PC-3 (cell line): Measurements from ENCODE around the gene CACNA1E. TPM values are rescaled to one million over a fixed set of nuclear protein-coding genes. Genes with fewer than 3 reads are reported as not detected.

Experiments
- ATAC-seq: fragments of 200-7000 bp; cut with Tn5 transposase; 2 replicates; pipeline ENCODE4 v1.9.1; 2020; ENCODE audit warnings: mild to moderate bottlenecking, moderate library complexity
- BruUV-seq: library from RNA; stranded (reverse); fragments of 400-500 nt; replicated peaks from 2 replicates; lab custom pipeline; 2021; lab: Mats Ljungman, UMichigan
- CTCF ChIA-PET: fragments of 300-600 bp; sonication (Branson Sonifier 250); formaldehyde crosslinking; loops from one replicate; lab custom pipeline; 2022; ENCODE audit warnings: antibody characterized with exemption; lab: Charles Lee
- POLR2A ChIA-PET: fragments of 300-600 bp; sonication (Branson Sonifier 250); formaldehyde crosslinking; loops from one replicate; lab custom pipeline; 2022; ENCODE audit warnings: antibody characterized with exemption; ENCODE audit not compliant: unreplicated experiment; lab: Charles Lee
- DNase-seq: peaks from one replicate; pipeline ENCODE4 v3.0.0-alpha.2; 2015
- H2AFZ ChIP-seq: fragments of 300-600 bp; sonication (generic); 2 replicates; pipeline ENCODE4 v1.6.0; 2016; ENCODE audit warnings: antibody characterized with exemption, low read length
- H3F3A ChIP-seq: fragments of 300-600 bp; sonication (generic); one replicate; pipeline ENCODE4 v1.6.0; 2017; ENCODE audit warnings: antibody characterized with exemption, low read length, control low read depth, mild to moderate bottlenecking; ENCODE audit not compliant: unreplicated experiment
- H3K27ac ChIP-seq: fragments of 300-600 bp; sonication (generic); 2 replicates; pipeline ENCODE4 v1.5.1; 2016; ENCODE audit warnings: mild to moderate bottlenecking, low read length
- H3K27me3 ChIP-seq: fragments of 300-600 bp; sonication (generic); 2 replicates; pipeline ENCODE4 v1.6.1; 2016; ENCODE audit warnings: low read length, mixed read lengths
- H3K36me3 ChIP-seq: fragments of 300-600 bp; sonication (generic); 2 replicates; pipeline ENCODE4 v1.6.1; 2016; ENCODE audit warnings: low read depth, mixed run types, low read length, mixed read lengths
- H3K4me1 ChIP-seq: fragments of 300-600 bp; sonication (generic); 2 replicates; pipeline ENCODE4 v1.5.1; 2016; ENCODE audit warnings: low read length; ENCODE audit not compliant: insufficient read depth
- H3K4me2 ChIP-seq: fragments of 300-600 bp; sonication (generic); 2 replicates; pipeline ENCODE4 v1.6.0; 2016; ENCODE audit warnings: low read length
- H3K4me3 ChIP-seq: fragments of 300-600 bp; sonication (generic); 2 replicates; pipeline ENCODE4 v1.5.1; 2016; ENCODE audit warnings: mild to moderate bottlenecking, low read length, mixed read lengths
- H3K79me2 ChIP-seq: fragments of 300-600 bp; sonication (generic); 2 replicates; pipeline ENCODE4 v1.6.1; 2017; ENCODE audit warnings: low read length, mixed read lengths
- H3K9ac ChIP-seq: fragments of 300-600 bp; sonication (generic); 2 replicates; pipeline ENCODE4 v1.6.0; 2016; ENCODE audit warnings: mild to moderate bottlenecking, low read length
- H3K9me2 ChIP-seq: fragments of 300-600 bp; sonication (generic); replicated peaks from 2 replicates; pipeline ENCODE4 v1.6.1; 2016; ENCODE audit warnings: mixed run types, low read length, mixed read lengths
- H3K9me3 ChIP-seq: fragments of 300-600 bp; sonication (generic); 2 replicates; pipeline ENCODE4 v1.6.1; 2016; ENCODE audit warnings: low read length, mixed read lengths
- H4K20me1 ChIP-seq: fragments of 300-600 bp; sonication (generic); 2 replicates; pipeline ENCODE4 v1.6.1; 2016; ENCODE audit warnings: low read length, mixed read lengths
- CTCF ChIP-seq: fragments of 300-600 bp; sonication (generic); conservative IDR thresholded peaks from 2 replicates; pipeline ENCODE4 v1.5.1; 2017; ENCODE audit warnings: antibody characterized with exemption, low read depth, mild to moderate bottlenecking, low read length
- EZH2 ChIP-seq: fragments of 300-600 bp; sonication (generic); IDR thresholded peaks from one replicate; pipeline ENCODE4 v1.6.1; 2017; ENCODE audit warnings: antibody characterized with exemption, mild to moderate bottlenecking, low read length; ENCODE audit not compliant: unreplicated experiment
- EZH2phosphoT487 ChIP-seq: fragments of 300-600 bp; sonication (generic); IDR thresholded peaks from 2 replicates; pipeline ENCODE4 v1.6.1; 2018; ENCODE audit warnings: mild to moderate bottlenecking, antibody characterized with exemption, low read length, borderline replicate concordance
- intact Hi-C: fragments of 100-400 bp; cut with micrococcal nuclease; formaldehyde crosslinking; loops from 2 replicates; pipeline ENCODE4 v1.9.0; 2023
- total RNA-seq: library from RNA; depleted of rRNA; stranded (reverse); fragments of >200 nt; gene quantifications from 2 replicates; pipeline ENCODE4 v1.2.3, GENCODE V29; 2014

Gene CACNA1E
- total RNA-seq, 1 experiment from 2014 or later, result not detected

GRCh38 chr1:181798191-181798926, 315.0 kb downstream of the CACNA1E start:
- DNase-seq, result no peak
- intact Hi-C loops, result no loop called here
- Histone ChIP-seq H3K27me3 (peaks cover 13% of the 10 kb centered on the region), H2AFZ (no peak overlapping the region), H3F3A (no peaks in the 10 kb centered on the region), H3K4me1 (no peaks in the 10 kb centered on the region), H4K20me1 (no peaks in the 10 kb centered on the region), H3K36me3 (no peaks in the 10 kb centered on the region), H3K4me3 (no peak overlapping the region), H3K9me3 (no peaks in the 10 kb centered on the region), H3K4me2 (no peak overlapping the region), H3K27ac (no peak overlapping the region), H3K9ac (no peak overlapping the region), H3K9me2 (no peaks in the 10 kb centered on the region), H3K79me2 (no peaks in the 10 kb centered on the region)
- no peak for ATAC-seq
- ChIA-PET POLR2A (no interaction called here), CTCF (no interaction called here)
- BruUV-seq, result no TSS peak
- TF ChIP-seq EZH2phosphoT487 (no peak), EZH2 (no peak), CTCF (no peak)

- POLR2A ChIA-PET, result no interaction called here
- no peaks in the 10 kb centered on the region; the same call in 1 of the 2 replicates for H3K27me3 ChIP-seq
- no peak overlapping the region for H2AFZ ChIP-seq
- no peak overlapping the region for H3K9ac ChIP-seq
- no peak overlapping the region for H3K4me3 ChIP-seq
- H3K36me3 ChIP-seq, result no peaks in the 10 kb centered on the region
- H3K27ac ChIP-seq, result no peak overlapping the region
- CTCF ChIA-PET, result no interaction called here
- H3F3A ChIP-seq, result no peaks in the 10 kb centered on the region
- DNase-seq (no peak), ATAC-seq (no peak)
- no peaks in the 10 kb centered on the region for H3K4me1 ChIP-seq
- no peaks in the 10 kb centered on the region for H4K20me1 ChIP-seq
- intact Hi-C loops, result no loop called here
- no peak for TF ChIP-seq CTCF
- TF ChIP-seq EZH2, result no peak
- no peak for TF ChIP-seq EZH2phosphoT487
- H3K79me2 ChIP-seq, result no peaks in the 10 kb centered on the region
- no peaks in the 10 kb centered on the region for H3K9me2 ChIP-seq
- no peaks in the 10 kb centered on the region for H3K9me3 ChIP-seq
- no TSS peak for BruUV-seq
- H3K4me2 ChIP-seq, result no peak overlapping the region
Observed at GRCh38 chr1:181801617-181802016, 318.3 kb downstream of the CACNA1E start.

GRCh38 chr1:181802466-181802865, 319.1 kb downstream of the CACNA1E start:
- Histone ChIP-seq H3K9me2 (no peaks in the 10 kb centered on the region), H3K4me3 (no peak overlapping the region), H3K4me1 (no peaks in the 10 kb centered on the region), H3K9me3 (no peaks in the 10 kb centered on the region), H3K4me2 (no peak overlapping the region), H3K27me3 (no peaks in the 10 kb centered on the region), H3K79me2 (no peaks in the 10 kb centered on the region), H3K9ac (no peak overlapping the region), H4K20me1 (no peaks in the 10 kb centered on the region), H2AFZ (no peak overlapping the region), H3F3A (no peaks in the 10 kb centered on the region), H3K36me3 (no peaks in the 10 kb centered on the region), H3K27ac (no peak overlapping the region)
- ATAC-seq (no peak), DNase-seq (no peak)
- ChIA-PET CTCF (no interaction called here), POLR2A (no interaction called here)
- intact Hi-C loops, result no loop called here
- TF ChIP-seq CTCF, result no peak
- no peak for TF ChIP-seq EZH2phosphoT487
- no peak for TF ChIP-seq EZH2
- no TSS peak for BruUV-seq
